ENCODE measurements around the gene RBM12. TPM values are rescaled to one million over a fixed set of nuclear protein-coding genes. Genes with fewer than 3 reads are reported as not detected.

Gene RBM12
- total RNA-seq, 1 donor from 2014 or later, result 8.9 TPM

GRCh38 chr20:35654415-35654814 lies 10.3 kb downstream of the RBM12 start:
- no peak for DNase-seq (ENCODE audit: low spot score in 2 of 2)
- no peak overlapping the region for H3K4me3 ChIP-seq
- peaks cover 18 to 29% of the 10 kb centered on the region in 2 donors for H3K36me3 ChIP-seq
- H3K27me3 ChIP-seq, result no peaks in the 10 kb centered on the region
- intact Hi-C loops (cut with DNase I), result no loop called here
- no peaks in the 10 kb centered on the region for H3K9me3 ChIP-seq
- no peak for TF ChIP-seq CTCF (IDR thresholded peaks at IDR 0.05)
- peaks cover 4 to 31% of the 10 kb centered on the region in 2 donors for H3K4me1 ChIP-seq
- H3K27ac ChIP-seq, result no peak overlapping the region

DNA sequence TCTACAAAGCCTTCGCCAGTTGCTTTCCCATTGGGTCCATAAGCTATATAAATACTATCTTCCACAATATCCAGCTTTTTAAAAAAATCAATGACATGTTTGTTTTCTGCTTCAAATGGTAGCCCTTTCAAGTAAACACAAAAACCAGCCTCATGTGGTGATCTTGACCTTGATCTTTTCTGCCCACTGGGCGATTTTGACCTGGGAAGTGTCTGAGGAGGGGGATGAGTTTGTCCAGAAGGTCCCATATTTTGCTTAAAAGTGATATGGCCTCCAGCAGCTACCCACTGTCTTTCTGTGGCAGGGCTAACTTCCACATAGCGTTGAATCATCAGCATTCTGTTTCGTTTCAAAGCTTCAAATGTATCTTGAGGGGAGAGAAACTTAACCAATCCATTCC lies 10.8 kb downstream of the RBM12 start:
- Histone ChIP-seq H3K4me3 (no peak overlapping the region), H3K4me1 (peaks cover 4 to 36% of the 10 kb centered on the region in 2 donors), H3K36me3 (peaks cover 18 to 29% of the 10 kb centered on the region in 2 donors), H3K27me3 (no peaks in the 10 kb centered on the region), H3K9me3 (no peaks in the 10 kb centered on the region), H3K27ac (no peak overlapping the region)
- no peak for DNase-seq (ENCODE audit: low spot score in 2 of 2)
- intact Hi-C loops (cut with DNase I), result no loop called here
- no peak for TF ChIP-seq CTCF (IDR thresholded peaks at IDR 0.05)

GRCh38 chr20:35653430-35653734 lies 11.3 kb downstream of the RBM12 start:
- TF ChIP-seq CTCF (IDR thresholded peaks at IDR 0.05), result no peak
- no peak overlapping the region for H3K27ac ChIP-seq
- peaks cover 4 to 38% of the 10 kb centered on the region in 2 donors for H3K4me1 ChIP-seq
- intact Hi-C loops (cut with DNase I), result no loop called here
- no peak for DNase-seq (ENCODE audit: low spot score in 2 of 2)
- H3K27me3 ChIP-seq, result no peaks in the 10 kb centered on the region
- H3K36me3 ChIP-seq, result peaks cover 18 to 29% of the 10 kb centered on the region in 2 donors
- no peaks in the 10 kb centered on the region for H3K9me3 ChIP-seq
- no peak overlapping the region for H3K4me3 ChIP-seq

DNA sequence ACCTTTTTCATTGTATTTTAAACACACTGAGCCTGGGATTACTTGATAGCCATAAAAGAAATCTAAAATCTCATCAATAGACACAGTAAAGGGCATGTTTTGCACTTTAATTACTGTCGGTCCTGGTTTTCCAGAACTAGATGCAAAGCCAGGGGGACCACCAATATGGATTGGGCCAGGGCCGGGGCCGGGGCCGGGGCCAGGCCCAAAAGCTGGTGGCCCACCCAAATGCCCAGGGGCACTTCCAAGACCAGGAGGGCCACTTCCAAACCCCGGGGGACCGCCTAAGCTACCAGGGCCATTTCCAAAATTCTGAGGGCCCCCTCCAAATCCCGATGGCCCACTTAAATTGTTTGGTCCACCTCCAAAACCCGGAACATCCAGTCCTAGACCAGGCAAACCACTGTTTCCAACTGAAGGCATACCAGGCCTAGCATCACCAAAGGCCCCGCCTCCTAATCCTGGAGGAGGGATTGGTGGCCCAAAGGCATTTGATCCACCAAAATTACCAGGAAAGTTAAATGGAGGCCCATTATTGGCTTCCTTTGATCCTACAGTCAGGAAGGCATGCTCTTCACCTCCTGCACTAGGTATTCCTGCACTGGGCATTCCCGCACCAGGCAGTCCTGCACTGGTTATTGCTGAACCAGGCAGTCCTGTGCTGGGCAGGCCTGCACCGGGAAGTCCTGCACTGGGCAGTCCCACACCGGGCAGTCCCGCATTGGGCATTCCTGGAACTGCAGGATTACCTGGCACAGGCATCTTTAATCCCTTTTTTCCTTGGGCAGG lies 11.9 kb downstream of the RBM12 start:
- TF ChIP-seq CTCF (IDR thresholded peaks at IDR 0.05), result no peak
- Histone ChIP-seq H3K9me3 (no peaks in the 10 kb centered on the region), H3K4me3 (no peak overlapping the region), H3K36me3 (peaks cover 18 to 29% of the 10 kb centered on the region in 2 donors), H3K4me1 (peaks cover 4 to 36% of the 10 kb centered on the region in 2 donors), H3K27ac (no peak overlapping the region), H3K27me3 (no peaks in the 10 kb centered on the region)
- intact Hi-C loops (cut with DNase I), result no loop called here
- DNase-seq (ENCODE audit: low spot score in 2 of 2), result no peak

- no peak for TF ChIP-seq CTCF (IDR thresholded peaks at IDR 0.05)
- Histone ChIP-seq H3K27me3 (no peaks in the 10 kb centered on the region), H3K4me3 (no peak overlapping the region), H3K27ac (no peak overlapping the region), H3K36me3 (peaks cover 18 to 29% of the 10 kb centered on the region in 2 donors), H3K9me3 (no peaks in the 10 kb centered on the region), H3K4me1 (peaks cover 4 to 31% of the 10 kb centered on the region in 2 donors)
- no peak for DNase-seq (ENCODE audit: low spot score in 2 of 2)
- intact Hi-C loops (cut with DNase I), result no loop called here
Measured at GRCh38 chr20:35651958-35652357, 12.7 kb downstream of the RBM12 start.

All from ascending aorta (tissue), 2 donors.